PC-9 (cell line): ENCODE data around the gene KRT77. TPM values are rescaled to one million over a fixed set of nuclear protein-coding genes. Genes with fewer than 3 reads are reported as not detected.

ENCODE experiments used
- BruUV-seq: library from RNA; stranded (reverse); fragments of 400-500 nt; replicated peaks from 2 replicates; lab custom pipeline; 2021; lab: Mats Ljungman, UMichigan
- CTCF ChIA-PET: fragments of 300-600 bp; sonication (Branson Sonifier 250); formaldehyde crosslinking; loops from one replicate; lab custom pipeline; 2022; ENCODE audit warnings: antibody characterized with exemption; lab: Charles Lee
- POLR2A ChIA-PET: fragments of 300-600 bp; sonication (Branson Sonifier 250); formaldehyde crosslinking; loops from one replicate; lab custom pipeline; 2022; ENCODE audit warnings: antibody characterized with exemption; ENCODE audit not compliant: unreplicated experiment; lab: Charles Lee
- DNase-seq, 2 experiments: peaks; one replicate each; pipeline versions ENCODE4 v3.0.0 to v3.0.0-alpha.2; 2015 to 2022; ENCODE audit warnings: mixed read lengths in 1 of 2
- H2AFZ ChIP-seq: fragments of 200-600 bp; sonication (generic); 2 replicates; pipeline ENCODE4 v1.8.1; 2017; ENCODE audit warnings: antibody characterized with exemption
- H3F3A ChIP-seq: fragments of 200-600 bp; sonication (generic); 2 replicates; pipeline ENCODE4 v1.8.1; 2017; ENCODE audit warnings: antibody characterized with exemption, mild to moderate bottlenecking, low read depth; ENCODE audit not compliant: insufficient read depth
- H3K27ac ChIP-seq: fragments of 200-600 bp; sonication (generic); 2 replicates; pipeline ENCODE4 v1.6.1; 2016; ENCODE audit warnings: mixed run types
- H3K27me3 ChIP-seq: fragments of 200-600 bp; sonication (generic); 2 replicates; pipeline ENCODE4 v1.6.1; 2016; ENCODE audit warnings: low read depth, mixed run types; ENCODE audit not compliant: insufficient read depth
- H3K36me3 ChIP-seq: fragments of 200-600 bp; sonication (generic); 2 replicates; pipeline ENCODE4 v1.6.1; 2016; ENCODE audit warnings: low read depth, mixed run types
- H3K4me1 ChIP-seq: fragments of 200-600 bp; sonication (generic); replicated peaks from 2 replicates; pipeline ENCODE4 v1.6.1; 2016; ENCODE audit warnings: mixed run types; ENCODE audit not compliant: insufficient read depth
- H3K4me2 ChIP-seq: fragments of 200-600 bp; sonication (generic); 2 replicates; pipeline ENCODE4 v1.6.1; 2017; ENCODE audit warnings: mixed run types
- H3K4me3 ChIP-seq: fragments of 200-600 bp; sonication (generic); 2 replicates; pipeline ENCODE4 v1.6.1; 2016; ENCODE audit warnings: mixed run types
- H3K79me2 ChIP-seq: fragments of 200-600 bp; sonication (generic); 2 replicates; pipeline ENCODE4 v1.6.1; 2017; ENCODE audit warnings: low read depth, mixed run types
- H3K9me2 ChIP-seq: fragments of 200-600 bp; sonication (generic); 2 replicates; pipeline ENCODE4 v1.8.1; 2017; ENCODE audit warnings: mild to moderate bottlenecking; ENCODE audit not compliant: insufficient read depth
- H3K9me3 ChIP-seq: fragments of 200-600 bp; sonication (generic); 2 replicates; pipeline ENCODE4 v1.8.1; 2016; ENCODE audit warnings: low read depth; ENCODE audit not compliant: insufficient read depth
- H4K20me1 ChIP-seq: fragments of 200-600 bp; sonication (generic); 2 replicates; pipeline ENCODE4 v1.8.1; 2017; ENCODE audit not compliant: insufficient read depth
- CTCF ChIP-seq: fragments of 200-600 bp; sonication (generic); conservative IDR thresholded peaks from 2 replicates; pipeline ENCODE4 v1.6.1; 2017; ENCODE audit warnings: mixed run types, antibody characterized with exemption, mild to moderate bottlenecking, moderate library complexity
- EZH2 ChIP-seq: fragments of 200-600 bp; sonication (generic); IDR thresholded peaks from 2 replicates; pipeline ENCODE4 v1.8.0; 2017; ENCODE audit warnings: antibody characterized with exemption, low read depth
- intact Hi-C: fragments of 100-400 bp; cut with micrococcal nuclease; formaldehyde crosslinking; loops from one replicate; pipeline ENCODE4 v1.10.0; 2022; ENCODE audit not compliant: unreplicated experiment
- total RNA-seq: library from RNA; stranded (reverse); gene quantifications from 2 replicates; pipeline ENCODE4 v1.2.3, GENCODE V29; 2021

Gene KRT77
- total RNA-seq, 1 experiment from 2014 or later: not detected

GRCh38 chr12:52730383-52730782 lies 27.1 kb upstream of the KRT77 start:
- Histone ChIP-seq H3K36me3 (no peaks in the 10 kb centered on the region), H4K20me1 (no peaks in the 10 kb centered on the region), H3K4me3 (no peak overlapping the region), H3F3A (no peaks in the 10 kb centered on the region), H3K27ac (no peak overlapping the region), H3K4me1 (no peaks in the 10 kb centered on the region), H2AFZ (no peak overlapping the region), H3K27me3 (peaks cover 55% of the 10 kb centered on the region), H3K4me2 (no peak overlapping the region), H3K79me2 (no peaks in the 10 kb centered on the region), H3K9me2 (no peaks in the 10 kb centered on the region), H3K9me3 (no peaks in the 10 kb centered on the region)
- intact Hi-C loops: no loop called here
- CTCF ChIA-PET: no interaction called here
- POLR2A ChIA-PET: no interaction called here
- DNase-seq: no peak
- BruUV-seq: no TSS peak
- TF ChIP-seq EZH2: no peak
- no peak for TF ChIP-seq CTCF

GRCh38 chr12:52729147-52729546 lies 25.8 kb upstream of the KRT77 start:
- POLR2A ChIA-PET: no interaction called here
- H3K36me3 ChIP-seq: no peaks in the 10 kb centered on the region
- no TSS peak for BruUV-seq
- H3K9me3 ChIP-seq: no peaks in the 10 kb centered on the region
- H3K27me3 ChIP-seq: peaks cover 52% of the 10 kb centered on the region
- H3K27ac ChIP-seq: no peak overlapping the region
- no peaks in the 10 kb centered on the region for H3K79me2 ChIP-seq
- no peak overlapping the region for H3K4me2 ChIP-seq
- TF ChIP-seq CTCF: no peak
- H3K4me3 ChIP-seq: no peak overlapping the region
- DNase-seq: no peak
- no peaks in the 10 kb centered on the region for H3K4me1 ChIP-seq
- CTCF ChIA-PET: no interaction called here
- no peaks in the 10 kb centered on the region for H3F3A ChIP-seq
- H2AFZ ChIP-seq: no peak overlapping the region
- no peaks in the 10 kb centered on the region for H4K20me1 ChIP-seq
- no peaks in the 10 kb centered on the region for H3K9me2 ChIP-seq
- intact Hi-C loops: no loop called here

- Histone ChIP-seq H3F3A (no peaks in the 10 kb centered on the region), H3K9me2 (no peaks in the 10 kb centered on the region), H3K4me2 (no peak overlapping the region), H4K20me1 (no peaks in the 10 kb centered on the region), H3K36me3 (no peaks in the 10 kb centered on the region), H3K4me3 (no peak overlapping the region), H2AFZ (no peak overlapping the region), H3K27me3 (peaks cover 45% of the 10 kb centered on the region), H3K79me2 (no peaks in the 10 kb centered on the region), H3K27ac (no peak overlapping the region), H3K4me1 (no peaks in the 10 kb centered on the region), H3K9me3 (no peaks in the 10 kb centered on the region)
- intact Hi-C loops: no loop called here
- ChIA-PET CTCF (no interaction called here), POLR2A (no interaction called here)
- no peak for DNase-seq
- BruUV-seq: no TSS peak
- TF ChIP-seq CTCF (no peak), EZH2 (no peak)
Measured at GRCh38 chr12:52728374-52728773, 25.1 kb upstream of the KRT77 start.
